Fibroblast of lung (primary cell): ENCODE data around the gene GCK.

ENCODE experiments used
- EZH2 ChIP-seq: IDR thresholded peaks from 2 replicates; pipeline ENCODE4 v1.5.1; 2012; ENCODE audit warnings: low read length, control low read depth, mild to moderate bottlenecking; ENCODE audit errors: missing control alignments
- TF ChIP-seq, protein P1 (sequence below), 2 donors: IDR thresholded peaks in 1 of 2; conservative IDR thresholded peaks in 1 of 2; 1 replicate in 1 of 2; 2 replicates in 1 of 2; pipeline ENCODE4 v1.5.1; 2011 to 2012; ENCODE audit warnings: low read length in 2 of 2, control low read depth in 1 of 2, inconsistent platforms in 1 of 2, low read depth in 1 of 2, mild to moderate bottlenecking in 1 of 2

DNA sequence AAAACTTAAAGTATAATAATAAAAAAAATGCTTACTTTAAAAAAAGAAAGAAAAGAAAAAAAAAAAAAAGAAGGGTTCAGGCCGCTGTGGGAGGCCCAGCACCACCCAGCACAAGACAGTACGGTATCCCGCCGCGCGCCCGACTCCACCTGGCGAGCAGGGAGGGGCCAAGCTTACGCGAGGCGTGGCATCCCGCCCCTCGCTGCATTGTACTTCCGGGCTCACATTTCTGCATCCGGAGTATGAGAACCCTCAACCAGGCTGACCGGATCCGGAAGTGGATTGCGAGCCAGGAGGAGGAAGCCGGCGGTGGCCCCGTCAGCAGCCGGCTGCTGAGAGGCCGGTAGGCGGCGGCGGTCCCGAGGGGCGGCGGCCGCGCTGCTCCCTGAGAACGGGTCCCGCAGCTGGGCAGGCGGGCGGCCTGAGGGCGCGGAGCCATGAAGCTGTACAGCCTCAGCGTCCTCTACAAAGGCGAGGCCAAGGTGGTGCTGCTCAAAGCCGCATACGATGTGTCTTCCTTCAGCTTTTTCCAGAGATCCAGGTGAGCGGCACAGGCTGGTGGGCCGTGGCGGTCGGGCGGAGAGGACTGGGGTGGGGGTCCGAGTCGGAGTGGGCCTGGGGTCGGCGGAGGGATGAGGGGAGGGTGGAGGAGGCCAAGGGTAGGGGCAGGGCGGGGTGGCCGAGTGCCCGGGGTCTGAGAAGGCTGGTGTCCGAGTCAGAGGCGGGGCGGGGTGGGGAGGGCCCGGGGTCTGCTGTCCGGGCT lies 11.6 kb upstream of the GCK start, which contains the start of gene YKT6:
- TF ChIP-seq, protein P1, sequence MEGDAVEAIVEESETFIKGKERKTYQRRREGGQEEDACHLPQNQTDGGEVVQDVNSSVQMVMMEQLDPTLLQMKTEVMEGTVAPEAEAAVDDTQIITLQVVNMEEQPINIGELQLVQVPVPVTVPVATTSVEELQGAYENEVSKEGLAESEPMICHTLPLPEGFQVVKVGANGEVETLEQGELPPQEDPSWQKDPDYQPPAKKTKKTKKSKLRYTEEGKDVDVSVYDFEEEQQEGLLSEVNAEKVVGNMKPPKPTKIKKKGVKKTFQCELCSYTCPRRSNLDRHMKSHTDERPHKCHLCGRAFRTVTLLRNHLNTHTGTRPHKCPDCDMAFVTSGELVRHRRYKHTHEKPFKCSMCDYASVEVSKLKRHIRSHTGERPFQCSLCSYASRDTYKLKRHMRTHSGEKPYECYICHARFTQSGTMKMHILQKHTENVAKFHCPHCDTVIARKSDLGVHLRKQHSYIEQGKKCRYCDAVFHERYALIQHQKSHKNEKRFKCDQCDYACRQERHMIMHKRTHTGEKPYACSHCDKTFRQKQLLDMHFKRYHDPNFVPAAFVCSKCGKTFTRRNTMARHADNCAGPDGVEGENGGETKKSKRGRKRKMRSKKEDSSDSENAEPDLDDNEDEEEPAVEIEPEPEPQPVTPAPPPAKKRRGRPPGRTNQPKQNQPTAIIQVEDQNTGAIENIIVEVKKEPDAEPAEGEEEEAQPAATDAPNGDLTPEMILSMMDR (conservative IDR thresholded peaks at IDR 0.05 in 1 of 2, IDR thresholded peaks at IDR 0.05 in 1 of 2; ENCODE audit: low read depth in 1 of 2, low read length in 2 of 2), result peak; percentile 28 to 41
- no peak for TF ChIP-seq EZH2
